Heart left ventricle (tissue), 16 donors: ENCODE measurements around the gene MICAL2. TPM values are rescaled to one million over a fixed set of nuclear protein-coding genes. Genes with fewer than 3 reads are reported as not detected.
A peak's percentile ranks its signal among the peaks of the same experiment; 100 is the strongest.

Source experiments
- ATAC-seq, 4 donors: fragments of 200-7000 bp; cut with Tn5 transposase; one replicate each; pipeline ENCODE4 v1.9.1; 2020 to 2022; ENCODE audit warnings: moderate library complexity in 4 of 4, mild to moderate bottlenecking in 3 of 4, moderate number of reproducible peaks in 1 of 4
- DNase-seq, 5 donors: peaks; one replicate each; pipeline ENCODE4 v3.0.0-alpha.2; 2020
- H3K27ac ChIP-seq, 12 donors: fragments of 200-600 bp; sonication (generic) in 4 of 12; one replicate each; pipeline versions ENCODE4 v1.5.0 to v1.8.0; 2016 to 2022; ENCODE audit warnings: mild to moderate bottlenecking in 2 of 12
- H3K27me3 ChIP-seq, 9 donors: fragments of 200-600 bp; sonication (generic) in 2 of 9; one replicate each; pipeline versions ENCODE4 v1.5.1 to v1.8.0; 2016 to 2022; ENCODE audit warnings: mild to moderate bottlenecking in 3 of 9
- H3K36me3 ChIP-seq, 9 donors: fragments of 200-600 bp; sonication (generic) in 2 of 9; one replicate each; pipeline versions ENCODE4 v1.5.0 to v1.8.0; 2018 to 2022; ENCODE audit warnings: mild to moderate bottlenecking in 2 of 9
- H3K4me1 ChIP-seq, 12 donors: fragments of 200-600 bp; sonication (generic) in 4 of 12; one replicate each; pipeline versions ENCODE4 v1.5.0 to v1.8.0; 2016 to 2022; ENCODE audit warnings: mild to moderate bottlenecking in 3 of 12
- H3K4me3 ChIP-seq, 12 donors: fragments of 200-600 bp; sonication (generic) in 4 of 12; one replicate each; pipeline versions ENCODE4 v1.5.0 to v1.8.0; 2017 to 2022; ENCODE audit warnings: mild to moderate bottlenecking in 9 of 12, moderate library complexity in 4 of 12
- H3K9me3 ChIP-seq, 12 donors: fragments of 200-600 bp; sonication (generic) in 4 of 12; one replicate each; pipeline versions ENCODE4 v1.5.0 to v1.8.0; 2016 to 2022; ENCODE audit warnings: mild to moderate bottlenecking in 1 of 12
- CTCF ChIP-seq, 12 donors: fragments of 200-600 bp; sonication (generic) in 4 of 12; IDR thresholded peaks; one replicate each; pipeline versions ENCODE4 v1.5.0 to v1.8.0; 2018 to 2022; ENCODE audit warnings: antibody characterized with exemption in 12 of 12, mild to moderate bottlenecking in 5 of 12
- POLR2A ChIP-seq, 2 donors: fragments of 450-650 bp; IDR thresholded peaks; one replicate each; pipeline ENCODE4 v1.6.1; 2017; ENCODE audit warnings: antibody characterized with exemption in 2 of 2, mild to moderate bottlenecking in 2 of 2, moderate library complexity in 2 of 2
- WGBS, 4 donors: extraction: QIAGEN DNeasy Blood & Tissue Kit in 2 of 4; methylation state at CpG; one replicate each; pipeline versions ENCODE4 v1.1.5 to v1.1.7; 2013 to 2018; 5-methylcytosine and 5-hydroxymethylcytosine counted together
- intact Hi-C, 10 donors: fragments of 100-400 bp; cut with DNase I; formaldehyde crosslinking; loops; one replicate each; pipeline versions ENCODE4 v1.11.1 to v1.14.2; 2022
- polyA plus RNA-seq, 2 donors: library from polyadenylated mRNA; stranded (reverse); fragments of 200-250 nt; gene quantifications; one replicate each; pipeline ENCODE4 v1.2.3, GENCODE V29; 2013
- total RNA-seq, 9 donors: library from RNA; depleted of rRNA in 2 of 9; stranded (reverse); fragments of >200 nt in 2 of 9; fragmentation: NEBNext Ultra II Directional in 3 of 9; extraction: Animal tissue kit (Norgen Biotek cat#: 25700) in 3 of 9; gene quantifications; one replicate each; pipeline versions ENCODE4 v1.1.0 to v1.2.4, GENCODE V29; 2016 to 2023
- donor health status: ischemic (EF 13 %, LVEDD 7.1; RV severe dilation, severe dysfunction).
- donor health status: healthy with polysubstance abuse.
- donor health status: DM: no; HTN: yes; CAD: no.
- donor health status: DM: no; HTN: no; CAD: no.
- donor health status: ischemic (EF 25% LVEDD 6.9; RV normal size, moderate dysfunction).
- donor health status: ischemic (EF 25% LVEDD 5.7; RV mildly dilated, moderate dysfunction).
- donor health status: healthy.
- donor health status: DM: yes; HTN: yes; CAD: no.
- donor health status: ischemic (EF 35%, LVEDD 5.7; RV mildly dilated, moderate dysfunction).
- donor health status: nonischemic (EF 11% LVEDD 7.7; RV severe dilation, severe dysfunction).
- donor health status: DM: yes; HTN: yes; CAD: no.
- donor health status: PGD.
- donor health status: ischemic (EF 29% LVEDD 5.4; RV normal size, mild dysfunction).
- donor health status: nonischemic (EF 23%, LVEDD 6.1; RV moderate dilation, normal function).

The MICAL2 gene
- total and polyA plus RNA-seq, 11 donors: 37.6 to 110 (median 86.4) TPM

GRCh38 chr11:12196308-12196707 lies 85.9 kb downstream of the MICAL2 start:
- no peak for TF ChIP-seq CTCF (IDR thresholded peaks at IDR 0.05)
- no peak for TF ChIP-seq POLR2A (IDR thresholded peaks at IDR 0.05)
- H3K27ac ChIP-seq: peak overlapping the region in 2 of 12 donors; percentile 0 to 71
- ATAC-seq (no peak), DNase-seq (no peak)
- H3K36me3 ChIP-seq: peaks cover 0 to 8% (median 0%) of the 10 kb centered on the region in 9 donors
- peak overlapping the region in 1 of 12 donors; percentile 41 for H3K4me3 ChIP-seq
- no peaks in the 10 kb centered on the region for H3K27me3 ChIP-seq
- H3K9me3 ChIP-seq: no peaks in the 10 kb centered on the region
- intact Hi-C loops: no loop called here
- WGBS, 4 donors: 85 to 96% (median 88%) methylated on average over 2 of the region's 2 CpGs
- peaks cover 4 to 67% (median 53%) of the 10 kb centered on the region in 12 donors for H3K4me1 ChIP-seq

- H3K4me1 ChIP-seq: peaks cover 4 to 72% (median 58%) of the 10 kb centered on the region in 12 donors
- TF ChIP-seq CTCF (IDR thresholded peaks at IDR 0.05) (no peak), POLR2A (IDR thresholded peaks at IDR 0.05) (no peak)
- peak overlapping the region in 1 of 12 donors; percentile 71 for H3K27ac ChIP-seq
- H3K36me3 ChIP-seq: peaks cover 0 to 8% (median 0%) of the 10 kb centered on the region in 9 donors
- H3K4me3 ChIP-seq: peak overlapping the region in 1 of 12 donors; percentile 41
- ATAC-seq: no peak
- no peaks in the 10 kb centered on the region for H3K9me3 ChIP-seq
- no peak for DNase-seq
- intact Hi-C loops: no loop called here
- no peaks in the 10 kb centered on the region for H3K27me3 ChIP-seq
Observed at GRCh38 chr11:12196872-12197271, 86.5 kb downstream of the MICAL2 start.

- no peak for TF ChIP-seq CTCF (IDR thresholded peaks at IDR 0.05)
- TF ChIP-seq POLR2A (IDR thresholded peaks at IDR 0.05): no peak
- Histone ChIP-seq H3K4me1 (peaks cover 4 to 68% (median 55%) of the 10 kb centered on the region in 12 donors), H3K27me3 (no peaks in the 10 kb centered on the region), H3K36me3 (peaks cover 0 to 8% (median 0%) of the 10 kb centered on the region in 9 donors), H3K4me3 (no peak overlapping the region), H3K27ac (peak overlapping the region in 5 of 12 donors; percentile 32 to 93 (median 83)), H3K9me3 (no peaks in the 10 kb centered on the region)
- ATAC-seq (peak in 1 of 4 donors; percentile 3), DNase-seq (no peak)
- intact Hi-C loops: no loop called here
- WGBS, 4 donors: 63 to 73% (median 68%) methylated on average over 4 to 8 of the region's 8 CpGs
Observed at GRCh38 chr11:12198251-12199222, 88.1 kb downstream of the MICAL2 start.

GRCh38 chr11:12199231-12199948 lies 89.0 kb downstream of the MICAL2 start:
- peaks cover 0 to 11% (median under 1%) of the 10 kb centered on the region in 9 donors for H3K36me3 ChIP-seq
- peaks cover 4 to 60% (median 49%) of the 10 kb centered on the region in 12 donors for H3K4me1 ChIP-seq
- 63 to 71% (median 70%) methylated on average over 6 to 13 of the region's 13 CpGs for WGBS, 4 donors
- ATAC-seq (no peak), DNase-seq (no peak)
- peak overlapping the region in 10 of 12 donors; percentile 67 to 97 (median 88) for H3K27ac ChIP-seq
- no peak overlapping the region for H3K4me3 ChIP-seq
- TF ChIP-seq CTCF (IDR thresholded peaks at IDR 0.05): no peak
- no peak for TF ChIP-seq POLR2A (IDR thresholded peaks at IDR 0.05)
- intact Hi-C loops: no loop called here
- H3K27me3 ChIP-seq: no peaks in the 10 kb centered on the region
- H3K9me3 ChIP-seq: no peaks in the 10 kb centered on the region
